ENCODE measurements around the gene CAMK2B.

DNA sequence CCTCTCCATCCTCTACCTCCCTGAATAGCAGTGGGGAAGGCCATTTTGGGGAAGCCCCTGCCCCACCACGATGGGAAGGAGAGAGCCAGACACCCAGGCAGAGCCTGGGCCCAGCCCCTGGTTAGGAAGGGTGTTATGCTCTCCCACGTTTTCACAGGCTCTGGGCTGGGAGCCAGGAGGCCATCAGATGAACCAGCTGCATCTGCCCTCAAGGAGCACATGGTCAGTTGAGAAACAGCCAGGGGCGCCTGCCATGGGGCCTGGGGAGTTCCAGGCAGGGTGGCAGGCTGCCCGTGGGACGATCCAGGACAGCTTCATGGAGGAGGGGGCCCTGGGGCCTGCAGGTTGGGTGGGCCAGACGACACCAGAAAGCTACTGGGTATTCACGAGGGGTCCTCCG, 47.5 kb downstream of the CAMK2B start:
- no peak for TF ChIP-seq RFX5 (IDR thresholded peaks at IDR 0.05)
- TF ChIP-seq, protein P1, sequence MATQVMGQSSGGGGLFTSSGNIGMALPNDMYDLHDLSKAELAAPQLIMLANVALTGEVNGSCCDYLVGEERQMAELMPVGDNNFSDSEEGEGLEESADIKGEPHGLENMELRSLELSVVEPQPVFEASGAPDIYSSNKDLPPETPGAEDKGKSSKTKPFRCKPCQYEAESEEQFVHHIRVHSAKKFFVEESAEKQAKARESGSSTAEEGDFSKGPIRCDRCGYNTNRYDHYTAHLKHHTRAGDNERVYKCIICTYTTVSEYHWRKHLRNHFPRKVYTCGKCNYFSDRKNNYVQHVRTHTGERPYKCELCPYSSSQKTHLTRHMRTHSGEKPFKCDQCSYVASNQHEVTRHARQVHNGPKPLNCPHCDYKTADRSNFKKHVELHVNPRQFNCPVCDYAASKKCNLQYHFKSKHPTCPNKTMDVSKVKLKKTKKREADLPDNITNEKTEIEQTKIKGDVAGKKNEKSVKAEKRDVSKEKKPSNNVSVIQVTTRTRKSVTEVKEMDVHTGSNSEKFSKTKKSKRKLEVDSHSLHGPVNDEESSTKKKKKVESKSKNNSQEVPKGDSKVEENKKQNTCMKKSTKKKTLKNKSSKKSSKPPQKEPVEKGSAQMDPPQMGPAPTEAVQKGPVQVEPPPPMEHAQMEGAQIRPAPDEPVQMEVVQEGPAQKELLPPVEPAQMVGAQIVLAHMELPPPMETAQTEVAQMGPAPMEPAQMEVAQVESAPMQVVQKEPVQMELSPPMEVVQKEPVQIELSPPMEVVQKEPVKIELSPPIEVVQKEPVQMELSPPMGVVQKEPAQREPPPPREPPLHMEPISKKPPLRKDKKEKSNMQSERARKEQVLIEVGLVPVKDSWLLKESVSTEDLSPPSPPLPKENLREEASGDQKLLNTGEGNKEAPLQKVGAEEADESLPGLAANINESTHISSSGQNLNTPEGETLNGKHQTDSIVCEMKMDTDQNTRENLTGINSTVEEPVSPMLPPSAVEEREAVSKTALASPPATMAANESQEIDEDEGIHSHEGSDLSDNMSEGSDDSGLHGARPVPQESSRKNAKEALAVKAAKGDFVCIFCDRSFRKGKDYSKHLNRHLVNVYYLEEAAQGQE (IDR thresholded peaks at IDR 0.05) = no peak
- TF ChIP-seq, protein P2, sequence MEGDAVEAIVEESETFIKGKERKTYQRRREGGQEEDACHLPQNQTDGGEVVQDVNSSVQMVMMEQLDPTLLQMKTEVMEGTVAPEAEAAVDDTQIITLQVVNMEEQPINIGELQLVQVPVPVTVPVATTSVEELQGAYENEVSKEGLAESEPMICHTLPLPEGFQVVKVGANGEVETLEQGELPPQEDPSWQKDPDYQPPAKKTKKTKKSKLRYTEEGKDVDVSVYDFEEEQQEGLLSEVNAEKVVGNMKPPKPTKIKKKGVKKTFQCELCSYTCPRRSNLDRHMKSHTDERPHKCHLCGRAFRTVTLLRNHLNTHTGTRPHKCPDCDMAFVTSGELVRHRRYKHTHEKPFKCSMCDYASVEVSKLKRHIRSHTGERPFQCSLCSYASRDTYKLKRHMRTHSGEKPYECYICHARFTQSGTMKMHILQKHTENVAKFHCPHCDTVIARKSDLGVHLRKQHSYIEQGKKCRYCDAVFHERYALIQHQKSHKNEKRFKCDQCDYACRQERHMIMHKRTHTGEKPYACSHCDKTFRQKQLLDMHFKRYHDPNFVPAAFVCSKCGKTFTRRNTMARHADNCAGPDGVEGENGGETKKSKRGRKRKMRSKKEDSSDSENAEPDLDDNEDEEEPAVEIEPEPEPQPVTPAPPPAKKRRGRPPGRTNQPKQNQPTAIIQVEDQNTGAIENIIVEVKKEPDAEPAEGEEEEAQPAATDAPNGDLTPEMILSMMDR (IDR thresholded peaks at IDR 0.05) = no peak
- no peak for TF ChIP-seq POLR2A (IDR thresholded peaks at IDR 0.05; ENCODE audit: low read length)
- no peak for TF ChIP-seq EP300 (IDR thresholded peaks at IDR 0.05)
- TF ChIP-seq NFE2L2 (conservative IDR thresholded peaks at IDR 0.05; ENCODE audit: low read length) = no peak
- TF ChIP-seq CHD2 (IDR thresholded peaks at IDR 0.05; ENCODE audit: low read length, partially characterized antibody) = no peak
- TF ChIP-seq MAZ (IDR thresholded peaks at IDR 0.05; ENCODE audit: borderline replicate concordance, low read depth, low read length) = no peak
- TF ChIP-seq, protein P3, sequence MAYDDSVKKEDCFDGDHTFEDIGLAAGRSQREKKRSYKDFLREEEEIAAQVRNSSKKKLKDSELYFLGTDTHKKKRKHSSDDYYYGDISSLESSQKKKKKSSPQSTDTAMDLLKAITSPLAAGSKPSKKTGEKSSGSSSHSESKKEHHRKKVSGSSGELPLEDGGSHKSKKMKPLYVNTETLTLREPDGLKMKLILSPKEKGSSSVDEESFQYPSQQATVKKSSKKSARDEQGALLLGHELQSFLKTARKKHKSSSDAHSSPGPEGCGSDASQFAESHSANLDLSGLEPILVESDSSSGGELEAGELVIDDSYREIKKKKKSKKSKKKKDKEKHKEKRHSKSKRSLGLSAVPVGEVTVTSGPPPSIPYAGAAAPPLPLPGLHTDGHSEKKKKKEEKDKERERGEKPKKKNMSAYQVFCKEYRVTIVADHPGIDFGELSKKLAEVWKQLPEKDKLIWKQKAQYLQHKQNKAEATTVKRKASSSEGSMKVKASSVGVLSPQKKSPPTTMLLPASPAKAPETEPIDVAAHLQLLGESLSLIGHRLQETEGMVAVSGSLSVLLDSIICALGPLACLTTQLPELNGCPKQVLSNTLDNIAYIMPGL (CRISPR knock-in tag; IDR thresholded peaks at IDR 0.05; ENCODE audit: borderline replicate concordance) = no peak
- TF ChIP-seq RAD21 (conservative IDR thresholded peaks at IDR 0.05 in 1 of 2, IDR thresholded peaks at IDR 0.05 in 1 of 2) = no peak
- TF ChIP-seq MYC (IDR thresholded peaks at IDR 0.05; ENCODE audit: borderline replicate concordance, low read length) = no peak
- no peak for TF ChIP-seq ZFP36 (IDR thresholded peaks at IDR 0.05; ENCODE audit: borderline replicate concordance, partially characterized antibody)
- no peak for TF ChIP-seq CBX8 (IDR thresholded peaks at IDR 0.05)
- no peak for TF ChIP-seq RCOR1 (IDR thresholded peaks at IDR 0.05; ENCODE audit: low read depth, low read length)
